Ammon's horn (tissue), 1 donor: ENCODE results near the gene PLA2G2D.
A peak's percentile ranks its signal among the peaks of the same experiment; 100 is the strongest.

ENCODE experiments used
- DNase-seq: peaks from one replicate; pipeline ENCODE4 v3.0.0-alpha.2; 2016; ENCODE audit warnings: low spot score

Gene PLA2G2D

GRCh38 chr1:20114021-20114648 is 5.2 kb downstream of the PLA2G2D start:
- no peak for DNase-seq

GRCh38 chr1:20112279-20113000 is 6.9 kb downstream of the PLA2G2D start:
- DNase-seq = no peak

GRCh38 chr1:20111452-20111851 is 7.9 kb downstream of the PLA2G2D start:
- DNase-seq = no peak

- DNase-seq = no peak
Observed at GRCh38 chr1:20110679-20111078, 8.7 kb downstream of the PLA2G2D start.

- DNase-seq = no peak
Observed at GRCh38 chr1:20109223-20109856, 10.0 kb downstream of the PLA2G2D start.

- DNase-seq = no peak
Observed at GRCh38 chr1:20108366-20109123, 10.8 kb downstream of the PLA2G2D start.

- DNase-seq = no peak
Observed at GRCh38 chr1:20107796-20108195, 11.5 kb downstream of the PLA2G2D start.

GRCh38 chr1:20107351-20107750 is 12.0 kb downstream of the PLA2G2D start:
- DNase-seq = no peak

GRCh38 chr1:20105856-20106255 is 13.5 kb downstream of the PLA2G2D start:
- no peak for DNase-seq

- DNase-seq = no peak
Observed at GRCh38 chr1:20102875-20103274, 16.5 kb downstream of the PLA2G2D start.

- peak; percentile 62 for DNase-seq
Observed at GRCh38 chr1:20100632-20101355, 18.5 kb downstream of the PLA2G2D start.

GRCh38 chr1:20099533-20099932 is 19.8 kb downstream of the PLA2G2D start:
- DNase-seq = no peak

- DNase-seq = no peak
Observed at GRCh38 chr1:20096840-20097447, 22.4 kb downstream of the PLA2G2D start.

- no peak for DNase-seq
Observed at GRCh38 chr1:20095564-20096434, 23.5 kb downstream of the PLA2G2D start.

- DNase-seq = no peak
Observed at GRCh38 chr1:20093940-20094391, 25.4 kb downstream of the PLA2G2D start.

GRCh38 chr1:20093303-20093702 is 26.0 kb downstream of the PLA2G2D start:
- DNase-seq = no peak

- DNase-seq = no peak
Observed at GRCh38 chr1:20090641-20091040, 28.7 kb downstream of the PLA2G2D start.

GRCh38 chr1:20090119-20090518 is 29.2 kb downstream of the PLA2G2D start:
- DNase-seq = no peak

- no peak for DNase-seq
Observed at GRCh38 chr1:20089328-20090077, 29.8 kb downstream of the PLA2G2D start.

GRCh38 chr1:20087668-20088067 is 31.7 kb downstream of the PLA2G2D start:
- no peak for DNase-seq
